A673 (cell line): ENCODE results near the gene DDX56.

Experiments used
- EZH2 ChIP-seq: fragments of 200-600 bp; sonication (generic); IDR thresholded peaks from 2 replicates; pipeline ENCODE4 v1.6.1; 2017; ENCODE audit warnings: borderline replicate concordance, low read depth, mild to moderate bottlenecking, mixed read lengths, antibody characterized with exemption, low read length; ENCODE audit not compliant: poor library complexity, severe bottlenecking
- TF ChIP-seq, protein P1 (sequence below): fragments of 300-800, 200-600 bp; sonication (generic); conservative IDR thresholded peaks from 2 replicates; pipeline ENCODE4 v1.5.1; 2017; ENCODE audit warnings: low read depth, mild to moderate bottlenecking, antibody characterized with exemption, low read length, moderate library complexity, mixed read lengths

DNA sequence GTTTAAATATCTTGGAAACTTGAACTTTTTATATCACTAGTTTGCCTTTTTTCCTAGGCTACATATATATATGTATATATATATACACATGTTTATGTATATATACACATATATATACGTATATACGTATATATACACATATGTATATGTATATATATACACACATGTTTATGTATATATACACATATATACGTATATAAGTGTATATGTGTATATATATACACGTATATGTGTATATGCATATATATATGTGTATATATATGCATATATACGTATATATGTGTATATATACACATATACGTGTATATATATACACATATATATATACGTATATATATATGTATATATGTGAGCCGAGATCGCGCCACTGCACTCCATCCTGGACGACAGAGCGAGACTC, 42.8 kb upstream of the DDX56 start:
- TF ChIP-seq, protein P1, sequence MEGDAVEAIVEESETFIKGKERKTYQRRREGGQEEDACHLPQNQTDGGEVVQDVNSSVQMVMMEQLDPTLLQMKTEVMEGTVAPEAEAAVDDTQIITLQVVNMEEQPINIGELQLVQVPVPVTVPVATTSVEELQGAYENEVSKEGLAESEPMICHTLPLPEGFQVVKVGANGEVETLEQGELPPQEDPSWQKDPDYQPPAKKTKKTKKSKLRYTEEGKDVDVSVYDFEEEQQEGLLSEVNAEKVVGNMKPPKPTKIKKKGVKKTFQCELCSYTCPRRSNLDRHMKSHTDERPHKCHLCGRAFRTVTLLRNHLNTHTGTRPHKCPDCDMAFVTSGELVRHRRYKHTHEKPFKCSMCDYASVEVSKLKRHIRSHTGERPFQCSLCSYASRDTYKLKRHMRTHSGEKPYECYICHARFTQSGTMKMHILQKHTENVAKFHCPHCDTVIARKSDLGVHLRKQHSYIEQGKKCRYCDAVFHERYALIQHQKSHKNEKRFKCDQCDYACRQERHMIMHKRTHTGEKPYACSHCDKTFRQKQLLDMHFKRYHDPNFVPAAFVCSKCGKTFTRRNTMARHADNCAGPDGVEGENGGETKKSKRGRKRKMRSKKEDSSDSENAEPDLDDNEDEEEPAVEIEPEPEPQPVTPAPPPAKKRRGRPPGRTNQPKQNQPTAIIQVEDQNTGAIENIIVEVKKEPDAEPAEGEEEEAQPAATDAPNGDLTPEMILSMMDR = no peak
- TF ChIP-seq EZH2 = no peak
